Measurements from ENCODE around the gene TMED4. TPM values are rescaled to one million over a fixed set of nuclear protein-coding genes. Genes with fewer than 3 reads are reported as not detected.
"Not testable (repeated sequence)": the region's sequence is repeated elsewhere in the genome, so short reads cannot be mapped to it uniquely, and the experiment has no call there.

The TMED4 gene
- total RNA-seq, 1 experiment from 2014 or later: 115 TPM

- CTCF ChIA-PET: interaction anchor here (0.6 kb wide), 1 partner anchor 13 kb away, joined by 3 read pairs; no protein-coding TSS in a partner anchor
- DNase-seq: no peak
- Mint-ChIP-seq H3K27ac (ENCODE audit: unreplicated experiment) (no peak overlapping the region), H3K4me3 (ENCODE audit: low read depth, unreplicated experiment) (no peak overlapping the region), H3K36me3 (ENCODE audit: insufficient read depth, unreplicated experiment) (peaks cover 12% of the 10 kb centered on the region), H3K4me1 (ENCODE audit: low read depth, unreplicated experiment) (no peaks in the 10 kb centered on the region), H3K27me3 (ENCODE audit: unreplicated experiment) (no peaks in the 10 kb centered on the region), H3K9me3 (ENCODE audit: low read depth, unreplicated experiment) (no peaks in the 10 kb centered on the region)
- intact Hi-C loops (cut with micrococcal nuclease; ENCODE audit: unreplicated experiment): no loop called here
- no TSS peak for BruUV-seq (replicated peaks)
- TF ChIP-seq CTCF (IDR thresholded peaks at IDR 0.05; ENCODE audit: unreplicated experiment): no peak
Measured at GRCh38 chr7:44555350-44555749, 26.7 kb downstream of the TMED4 start.

- H3K4me3 Mint-ChIP-seq (ENCODE audit: low read depth, unreplicated experiment); DNase-seq; intact Hi-C loops (cut with micrococcal nuclease; ENCODE audit: unreplicated experiment); BruUV-seq (replicated peaks); H3K36me3 Mint-ChIP-seq (ENCODE audit: insufficient read depth, unreplicated experiment); H3K27ac Mint-ChIP-seq (ENCODE audit: unreplicated experiment); H3K9me3 Mint-ChIP-seq (ENCODE audit: low read depth, unreplicated experiment); H3K27me3 Mint-ChIP-seq (ENCODE audit: unreplicated experiment): not testable (repeated sequence)
- CTCF ChIA-PET: interaction anchor here (0.7 to 1.2 kb wide), 2 partner anchors 13 to 21 kb away, joined by 3 to 4 read pairs; no protein-coding TSS in a partner anchor
- H3K4me1 Mint-ChIP-seq (ENCODE audit: low read depth, unreplicated experiment): peaks cover 15% of the 10 kb centered on the region
Measured at GRCh38 chr7:44552473-44553005, 29.5 kb downstream of the TMED4 start.

- intact Hi-C loops (cut with micrococcal nuclease; ENCODE audit: unreplicated experiment): no loop called here
- CTCF ChIA-PET: interaction anchor here (0.6 kb wide), 1 partner anchor 12 kb away, joined by 4 read pairs; no protein-coding TSS in a partner anchor
- H3K9me3 Mint-ChIP-seq (ENCODE audit: low read depth, unreplicated experiment): no peaks in the 10 kb centered on the region
- no peak overlapping the region for H3K4me3 Mint-ChIP-seq (ENCODE audit: low read depth, unreplicated experiment)
- H3K27ac Mint-ChIP-seq (ENCODE audit: unreplicated experiment): no peak overlapping the region
- no peaks in the 10 kb centered on the region for H3K36me3 Mint-ChIP-seq (ENCODE audit: insufficient read depth, unreplicated experiment)
- TF ChIP-seq CTCF (IDR thresholded peaks at IDR 0.05; ENCODE audit: unreplicated experiment): no peak
- no peak for DNase-seq
- no TSS peak for BruUV-seq (replicated peaks)
- peaks cover 27% of the 10 kb centered on the region for H3K4me1 Mint-ChIP-seq (ENCODE audit: low read depth, unreplicated experiment)
- H3K27me3 Mint-ChIP-seq (ENCODE audit: unreplicated experiment): no peaks in the 10 kb centered on the region
Measured at GRCh38 chr7:44549457-44549856, 32.6 kb downstream of the TMED4 start.

- no peak for TF ChIP-seq CTCF (IDR thresholded peaks at IDR 0.05; ENCODE audit: unreplicated experiment)
- Mint-ChIP-seq H3K36me3 (ENCODE audit: insufficient read depth, unreplicated experiment) (no peaks in the 10 kb centered on the region), H3K27ac (ENCODE audit: unreplicated experiment) (no peak overlapping the region), H3K4me1 (ENCODE audit: low read depth, unreplicated experiment) (peaks cover 32% of the 10 kb centered on the region), H3K27me3 (ENCODE audit: unreplicated experiment) (no peaks in the 10 kb centered on the region), H3K9me3 (ENCODE audit: low read depth, unreplicated experiment) (no peaks in the 10 kb centered on the region), H3K4me3 (ENCODE audit: low read depth, unreplicated experiment) (no peak overlapping the region)
- CTCF ChIA-PET: interaction anchor here (0.5 to 1.2 kb wide), 3 partner anchors 20 to 50 kb away, joined by 3 read pairs; no protein-coding TSS in a partner anchor
- DNase-seq: no peak
- intact Hi-C loops (cut with micrococcal nuclease; ENCODE audit: unreplicated experiment): no loop called here
- BruUV-seq (replicated peaks): no TSS peak
Measured at GRCh38 chr7:44548893-44549292, 33.1 kb downstream of the TMED4 start.

GRCh38 chr7:44547536-44548231 is 34.3 kb downstream of the TMED4 start:
- H3K9me3 Mint-ChIP-seq (ENCODE audit: low read depth, unreplicated experiment): no peaks in the 10 kb centered on the region
- CTCF ChIA-PET: interaction anchor here (0.7 to 1.2 kb wide), 3 partner anchors 20 to 484 kb away, joined by 3 to 4 read pairs (median 3); no protein-coding TSS in a partner anchor
- peaks cover 45% of the 10 kb centered on the region for H3K4me1 Mint-ChIP-seq (ENCODE audit: low read depth, unreplicated experiment)
- DNase-seq: no peak
- TF ChIP-seq CTCF (IDR thresholded peaks at IDR 0.05; ENCODE audit: unreplicated experiment): no peak
- no peaks in the 10 kb centered on the region for H3K27me3 Mint-ChIP-seq (ENCODE audit: unreplicated experiment)
- intact Hi-C loops (cut with micrococcal nuclease; ENCODE audit: unreplicated experiment): no loop called here
- no TSS peak for BruUV-seq (replicated peaks)
- peak overlapping the region; percentile 6 for H3K27ac Mint-ChIP-seq (ENCODE audit: unreplicated experiment)
- peaks cover 5% of the 10 kb centered on the region for H3K36me3 Mint-ChIP-seq (ENCODE audit: insufficient read depth, unreplicated experiment)
- H3K4me3 Mint-ChIP-seq (ENCODE audit: low read depth, unreplicated experiment): no peak overlapping the region
